ENCODE data around the gene CLEC20A. TPM values are rescaled to one million over a fixed set of nuclear protein-coding genes. Genes with fewer than 3 reads are reported as not detected.

CLEC20A gene
- total RNA-seq, 1 experiment from 2014 or later, result not detected

- DNase-seq (ENCODE audit: low spot score), result peak; percentile 16
These were observed 3.5 kb upstream of the CLEC20A start for GRCh38 chr1:178500091-178500770.

GRCh38 chr1:178498896-178499675 is 2.3 kb upstream of the CLEC20A start:
- no peak for DNase-seq (ENCODE audit: low spot score)

GRCh38 chr1:178497903-178498478 is 1.2 kb upstream of the CLEC20A start:
- DNase-seq (ENCODE audit: low spot score), result no peak

DNA sequence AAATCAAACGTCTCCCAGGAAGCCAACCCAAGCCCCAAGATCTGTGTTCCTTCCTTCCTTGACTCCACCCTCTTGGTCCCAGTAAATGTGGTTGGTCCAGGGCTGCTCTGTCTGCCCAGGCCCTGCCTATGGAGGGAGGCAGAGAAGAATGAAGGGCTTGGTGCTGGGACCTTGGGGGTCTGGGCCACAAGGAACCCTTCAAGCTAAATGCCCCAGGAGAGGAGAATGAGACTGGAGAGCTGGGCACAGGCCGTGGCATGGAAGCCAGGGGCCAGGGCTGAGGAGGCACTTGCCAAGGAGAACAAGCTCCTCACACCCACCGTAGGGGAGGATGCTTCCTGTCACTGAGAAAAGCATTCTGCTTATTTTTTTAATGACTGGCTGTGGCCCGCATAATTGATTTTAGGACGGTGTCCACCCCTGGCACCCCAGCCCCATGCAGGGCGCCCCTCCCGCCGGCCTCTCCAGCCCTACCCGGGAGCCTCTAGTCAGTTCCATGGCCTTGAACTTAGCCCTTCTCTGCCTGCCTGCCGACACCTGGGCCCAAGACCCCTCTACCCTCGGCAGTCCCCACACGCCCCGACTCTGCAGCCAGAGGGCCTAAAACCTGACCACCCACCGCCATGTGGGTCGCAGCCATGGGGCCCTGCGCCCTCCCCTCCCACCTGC is 889 bp downstream of the CLEC20A start:
- no peak for DNase-seq (ENCODE audit: low spot score)

- no peak for DNase-seq (ENCODE audit: low spot score)
These were observed 1.6 kb downstream of the CLEC20A start for GRCh38 chr1:178495158-178495557.

GRCh38 chr1:178494569-178494971 is 2.2 kb downstream of the CLEC20A start:
- no peak for DNase-seq (ENCODE audit: low spot score)

DNA sequence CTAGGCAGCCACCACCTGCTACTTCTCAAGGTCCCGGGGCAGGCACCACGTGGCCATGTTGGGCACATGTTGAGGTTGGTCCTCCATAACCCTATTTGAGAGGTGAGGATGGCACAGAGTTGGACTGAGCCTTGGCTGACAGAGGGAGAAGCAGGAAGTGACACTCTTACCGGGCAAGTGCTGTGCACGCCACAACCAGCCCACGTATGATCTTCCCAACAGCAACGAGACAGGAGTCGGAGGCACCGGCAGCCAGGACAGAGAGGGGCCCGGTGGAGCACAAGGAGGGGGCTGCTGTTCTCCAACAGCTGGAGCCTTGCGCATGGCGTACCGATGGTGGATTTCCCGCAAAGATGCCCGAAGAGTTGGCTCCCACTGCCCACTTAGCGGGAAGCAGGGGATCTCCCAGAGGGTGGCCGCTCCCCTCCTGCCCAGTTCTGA is 3.4 kb downstream of the CLEC20A start:
- no peak for DNase-seq (ENCODE audit: low spot score)

- no peak for DNase-seq (ENCODE audit: low spot score)
These were observed 4.4 kb downstream of the CLEC20A start for GRCh38 chr1:178492341-178492740.

DNA sequence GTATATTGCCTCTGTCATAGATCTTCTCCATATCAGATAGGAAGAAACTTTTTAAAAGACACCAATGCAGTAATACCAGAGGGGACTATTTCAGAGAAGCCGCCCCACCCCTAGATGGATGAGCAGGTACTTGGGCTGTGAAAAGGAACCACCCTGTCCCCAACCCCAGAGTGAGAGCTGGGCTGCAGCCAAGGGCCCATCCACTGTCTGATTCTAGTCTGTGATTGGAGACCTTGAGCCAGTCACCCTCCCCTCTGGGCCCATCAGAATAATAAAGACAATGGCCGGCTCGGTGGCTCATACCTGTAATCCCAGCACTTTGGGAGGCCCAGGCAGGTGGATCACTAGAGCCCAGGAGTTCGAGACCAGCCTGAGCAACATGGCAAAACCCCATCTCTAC is 5.0 kb downstream of the CLEC20A start:
- no peak for DNase-seq (ENCODE audit: low spot score)

DNA sequence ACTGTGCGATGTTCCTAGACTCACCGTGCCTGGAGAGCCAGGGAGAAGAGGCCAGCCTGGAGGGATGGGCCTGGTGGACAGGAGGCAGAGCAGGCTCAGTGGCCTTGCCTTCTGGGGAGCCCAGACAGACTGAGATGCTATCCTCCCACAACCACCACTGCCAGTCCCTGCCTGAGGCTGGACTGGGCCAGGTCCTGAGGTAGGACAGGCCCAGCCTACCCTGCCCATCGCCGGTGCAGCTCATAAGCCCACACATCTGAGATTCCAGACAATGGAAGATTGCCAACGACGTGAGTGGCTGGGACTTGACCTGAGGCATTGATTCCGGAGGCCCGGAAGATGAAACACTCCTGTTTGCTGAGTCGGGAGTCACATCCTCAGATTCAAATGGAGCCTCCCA is 5.8 kb downstream of the CLEC20A start:
- no peak for DNase-seq (ENCODE audit: low spot score)

- DNase-seq (ENCODE audit: low spot score), result no peak
These were observed 6.6 kb downstream of the CLEC20A start for GRCh38 chr1:178490136-178490535.

DNA sequence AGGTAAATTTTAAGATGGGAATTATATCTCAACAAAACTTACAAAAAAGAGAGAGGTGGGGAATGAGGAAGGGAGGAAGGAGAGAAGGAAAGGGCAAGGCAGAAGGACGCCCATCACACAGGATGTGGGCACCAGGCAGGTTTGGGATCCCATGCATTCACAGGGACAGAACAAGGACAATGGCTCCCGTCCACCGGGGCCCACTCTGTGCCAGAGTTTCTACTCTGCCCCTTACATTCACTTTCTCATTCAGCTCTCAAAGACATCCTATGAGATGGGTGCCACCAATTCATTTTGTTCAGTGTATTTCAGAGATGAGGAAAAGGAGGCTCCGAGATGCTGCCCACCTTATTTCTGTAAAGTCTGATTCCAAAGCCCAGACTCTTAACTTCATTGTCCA is 7.4 kb downstream of the CLEC20A start:
- no peak for DNase-seq (ENCODE audit: low spot score)

- DNase-seq (ENCODE audit: low spot score), result no peak
These were observed 8.4 kb downstream of the CLEC20A start for GRCh38 chr1:178488393-178488792.

DNA sequence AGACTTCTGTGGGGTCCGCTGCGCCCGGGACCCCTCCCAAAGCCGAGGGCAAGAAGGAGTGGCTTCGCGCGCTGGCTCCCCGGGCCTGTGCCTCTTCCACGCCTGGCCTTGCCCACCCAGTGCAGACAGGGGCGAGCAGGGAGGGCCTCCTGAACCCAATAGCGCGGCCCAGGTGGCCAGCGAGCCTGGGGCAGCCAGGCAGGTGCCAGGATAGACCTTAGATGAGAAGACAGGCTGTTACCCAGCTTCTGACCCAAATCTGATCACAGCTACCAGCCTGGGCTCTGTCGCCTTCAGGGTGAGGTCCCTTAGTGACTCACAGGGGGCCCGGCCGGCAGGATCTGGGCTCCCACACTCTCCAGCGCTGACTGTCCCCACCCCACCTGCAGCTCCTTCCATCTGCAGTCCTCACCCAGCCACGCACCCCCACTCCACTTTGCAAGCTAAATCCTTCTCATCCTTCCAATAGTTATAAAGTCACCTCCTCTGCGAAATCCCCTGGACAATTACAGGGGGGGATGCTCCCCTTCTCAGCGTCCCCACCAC is 9.6 kb downstream of the CLEC20A start:
- DNase-seq (ENCODE audit: low spot score), result no peak

DNA sequence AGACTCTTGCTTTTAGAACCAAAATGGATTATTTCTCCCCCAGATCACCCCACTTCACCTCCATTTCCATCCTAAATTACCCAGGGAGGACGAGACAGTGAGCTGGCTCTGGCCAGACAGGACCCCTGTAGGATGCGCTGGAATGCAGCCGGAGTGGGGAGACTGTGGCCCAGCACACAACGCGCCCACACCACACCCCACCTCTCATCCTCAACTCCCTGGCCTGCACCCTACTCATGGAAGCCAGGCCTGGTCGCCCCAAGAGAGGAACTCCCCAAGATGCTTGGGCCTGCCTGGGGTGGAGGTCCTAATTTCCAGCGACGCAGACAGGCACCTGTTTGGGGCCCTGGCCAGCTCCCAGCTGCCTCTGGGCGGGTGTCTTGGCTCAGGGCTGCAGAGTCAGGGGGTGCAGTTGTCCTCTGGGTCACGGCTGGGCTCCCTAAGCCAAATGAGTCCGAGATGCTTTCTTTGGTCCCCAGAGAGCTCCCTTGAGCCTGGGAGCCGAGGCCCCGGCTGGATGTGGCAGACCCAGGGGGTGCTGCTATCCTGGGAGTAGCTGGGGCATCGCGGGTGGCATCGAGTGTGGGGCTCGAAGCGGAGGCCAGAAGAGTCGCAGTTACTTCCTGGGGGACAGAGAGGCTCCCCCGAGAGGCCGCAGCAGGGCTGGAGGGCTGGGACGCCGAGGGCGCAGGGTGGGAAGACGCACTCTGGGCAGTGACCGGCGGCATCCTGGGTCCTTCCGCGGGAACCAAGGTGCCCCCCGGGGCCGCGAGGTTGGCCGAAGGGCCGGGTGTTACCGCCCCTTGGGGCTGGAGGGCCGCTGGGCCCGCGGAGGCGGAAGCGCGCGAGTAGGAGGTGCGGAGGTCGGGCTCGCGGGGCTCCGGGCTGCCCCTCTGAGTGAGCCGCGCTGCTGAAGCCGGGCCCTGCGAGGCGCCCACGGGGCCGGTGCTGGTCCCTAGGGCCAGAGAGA is 10.4 kb downstream of the CLEC20A start:
- DNase-seq (ENCODE audit: low spot score), result no peak

GRCh38 chr1:178485541-178485981 is 11.2 kb downstream of the CLEC20A start:
- no peak for DNase-seq (ENCODE audit: low spot score)

DNA sequence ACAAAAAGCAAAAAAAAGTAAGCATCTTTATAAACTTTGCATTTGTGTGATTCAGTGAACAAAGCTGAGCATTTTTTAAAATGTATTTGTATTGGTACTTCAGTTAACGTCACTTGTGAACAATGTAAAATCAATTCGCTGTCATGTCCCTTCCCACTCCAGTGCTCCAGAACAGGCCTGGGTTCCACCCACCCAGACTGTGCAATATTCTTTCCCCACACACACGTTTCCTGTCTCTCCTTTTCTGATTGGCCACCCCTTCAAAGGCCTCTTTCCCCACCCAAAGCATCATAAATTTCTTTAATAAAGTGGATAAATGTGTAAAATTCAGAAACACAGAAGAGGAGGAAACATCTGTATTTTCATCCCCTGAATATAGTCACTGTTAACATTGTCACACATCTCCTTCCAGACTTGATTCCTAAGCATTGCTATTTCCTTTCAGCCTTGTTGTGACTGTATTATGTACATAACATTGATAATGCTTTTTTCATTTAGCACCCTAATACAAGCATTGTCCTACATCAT is 12.0 kb downstream of the CLEC20A start:
- no peak for DNase-seq (ENCODE audit: low spot score)

- DNase-seq (ENCODE audit: low spot score), result no peak
These were observed 13.4 kb downstream of the CLEC20A start for GRCh38 chr1:178483251-178483957.

DNA sequence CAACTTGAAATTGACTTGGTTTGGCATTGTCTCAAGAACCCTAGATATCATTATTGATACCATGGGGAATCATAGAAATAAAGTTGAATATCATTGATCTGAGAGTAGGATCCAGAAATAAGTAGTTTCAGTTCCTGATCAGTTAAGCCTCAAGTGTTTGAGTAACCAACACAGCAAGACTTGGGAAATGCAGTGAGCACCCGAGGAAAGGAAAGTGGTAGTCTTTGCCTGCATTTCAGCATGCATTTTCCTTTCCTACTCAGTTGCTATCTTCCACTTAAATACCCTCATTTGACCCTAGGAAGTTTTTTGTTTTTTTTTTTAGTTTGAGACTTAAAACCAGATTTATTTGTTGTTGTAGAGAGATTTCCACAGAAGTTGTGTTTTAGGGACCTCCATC is 18.9 kb downstream of the CLEC20A start:
- DNase-seq (ENCODE audit: low spot score), result no peak

GRCh38 chr1:178477373-178477772 is 19.4 kb downstream of the CLEC20A start:
- DNase-seq (ENCODE audit: low spot score), result no peak
